CD4-positive, alpha-beta T cell (primary cell): Measurements from ENCODE around the gene TBRG1. TPM values are rescaled to one million over a fixed set of nuclear protein-coding genes. Genes with fewer than 3 reads are reported as not detected.
"Not testable (repeated sequence)": the region's sequence is repeated elsewhere in the genome, so short reads cannot be mapped to it uniquely, and the experiment has no call there.

Source experiments
- ATAC-seq: fragments of 200-7000 bp; cut with Tn5 transposase; one replicate; pipeline ENCODE4 v1.10.0; 2022; ENCODE audit warnings: mild to moderate bottlenecking; ENCODE audit not compliant: poor library complexity
- CTCF ChIA-PET: fragments of 350-600 bp; sonication (Branson Sonifier 250); formaldehyde crosslinking; loops from one replicate; lab custom pipeline; 2021; ENCODE audit warnings: antibody characterized with exemption, inconsistent platforms; lab: Charles Lee
- POLR2A ChIA-PET: fragments of 350-600 bp; sonication (Branson Sonifier 250); formaldehyde crosslinking; loops from one replicate; lab custom pipeline; 2021; ENCODE audit warnings: antibody characterized with exemption, inconsistent platforms; lab: Charles Lee
- DNase-seq, 14 experiments: peaks; one replicate each; pipeline ENCODE4 v3.0.0-alpha.2; 2013 to 2020; ENCODE audit warnings: mixed read lengths in 2 of 14
- H3K27ac ChIP-seq, 2 donors: one replicate each; pipeline versions ENCODE4 v1.5.1 to v1.7.0; 2013; ENCODE audit warnings: low read length in 2 of 2, low read depth in 1 of 2, mild to moderate bottlenecking in 1 of 2
- H3K27me3 ChIP-seq, 2 experiments: 1 replicate in 1 of 2; 2 replicates in 1 of 2; pipeline versions ENCODE4 v1.6.1 to v1.7.0; 2013; ENCODE audit warnings: low read length in 2 of 2, control low read depth in 1 of 2, mild to moderate bottlenecking in 1 of 2, moderate library complexity in 1 of 2; ENCODE audit not compliant: insufficient read depth in 2 of 2, control insufficient read depth in 1 of 2
- H3K36me3 ChIP-seq: one replicate; pipeline ENCODE4 v1.6.1; 2013; ENCODE audit warnings: low read length, control low read depth; ENCODE audit not compliant: insufficient read depth
- H3K4me1 ChIP-seq: one replicate; pipeline ENCODE4 v1.6.1; 2013; ENCODE audit warnings: low read length, control low read depth; ENCODE audit not compliant: insufficient read depth
- H3K4me3 ChIP-seq: one replicate; pipeline ENCODE4 v1.5.1; 2013; ENCODE audit warnings: mild to moderate bottlenecking, low read length, moderate library complexity
- H3K9me3 ChIP-seq, 2 experiments: 1 replicate in 1 of 2; 2 replicates in 1 of 2; pipeline versions ENCODE4 v1.6.1 to v1.7.0; 2013; ENCODE audit warnings: low read length in 2 of 2, mild to moderate bottlenecking in 2 of 2, control low read depth in 1 of 2, moderate library complexity in 1 of 2; ENCODE audit not compliant: control insufficient read depth in 1 of 2, insufficient read depth in 1 of 2
- H3K27ac Mint-ChIP-seq: one replicate; pipeline ENCODE4 v1.8.0; 2020; ENCODE audit warnings: mixed read lengths
- H3K27me3 Mint-ChIP-seq: one replicate; pipeline ENCODE4 v1.8.0; 2021; ENCODE audit warnings: mixed read lengths
- H3K36me3 Mint-ChIP-seq: one replicate; pipeline ENCODE4 v1.8.0; 2021; ENCODE audit warnings: low read depth, mixed read lengths
- H3K4me1 Mint-ChIP-seq: one replicate; pipeline ENCODE4 v1.8.0; 2021; ENCODE audit warnings: low read depth, mixed read lengths
- H3K4me3 Mint-ChIP-seq: one replicate; pipeline ENCODE4 v1.8.0; 2020; ENCODE audit warnings: mild to moderate bottlenecking, mixed read lengths
- H3K9me3 Mint-ChIP-seq: one replicate; pipeline ENCODE4 v1.8.0; 2020; ENCODE audit warnings: mixed read lengths
- CTCF ChIP-seq: fragments of 200-600 bp; IDR thresholded peaks from one replicate; pipeline ENCODE4 v1.8.0; 2022; ENCODE audit warnings: antibody characterized with exemption, mild to moderate bottlenecking
- intact Hi-C, 2 experiments: fragments of 100-400 bp; cut with DNase I in 1 of 2; cut with micrococcal nuclease in 1 of 2; formaldehyde crosslinking; loops; one replicate each; pipeline versions ENCODE4 v1.15.1 to v1.9.0; 2023 to 2025; cut with DNase I, micrococcal nuclease
- total RNA-seq, 174 experiments: library from RNA in 2 of 174; stranded (reverse) in 2 of 174; gene quantifications; one replicate each; pipeline ENCODE4 v1.2.3 and lab custom pipeline; 2021 to 2026

The TBRG1 gene
- total RNA-seq, 2 experiments from 2014 or later, result 62.4 to 65.9 TPM

DNA sequence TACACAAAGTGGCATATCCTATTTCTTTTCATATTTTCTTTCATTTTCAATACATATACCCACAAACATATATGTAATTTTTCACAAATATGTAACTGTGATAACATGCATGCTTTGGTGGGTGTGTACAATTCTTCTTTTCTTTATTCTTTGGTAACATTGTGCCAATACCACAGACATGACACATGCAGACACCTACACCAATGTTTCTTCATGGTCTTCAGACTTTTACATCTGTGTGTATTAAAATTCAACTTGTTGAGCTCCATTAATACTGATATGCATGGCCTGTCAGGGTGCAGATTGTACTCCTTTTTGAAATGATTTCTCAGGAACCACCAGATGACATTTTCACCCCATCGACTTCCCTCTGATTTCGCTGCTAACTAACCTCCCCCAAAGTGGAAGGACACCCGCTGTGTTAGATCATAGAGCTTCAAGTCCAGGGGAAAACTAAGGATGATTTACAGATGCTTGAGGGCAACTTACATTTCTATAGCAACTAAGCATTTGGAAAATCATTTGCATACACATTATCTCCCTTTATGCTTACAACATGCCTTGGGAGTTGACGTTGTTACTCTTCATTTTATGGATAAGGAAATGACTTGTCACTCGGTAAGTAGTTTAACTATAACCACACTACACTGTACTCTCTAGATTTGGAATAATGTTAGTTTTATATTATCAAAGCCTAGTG is 21.9 kb upstream of the TBRG1 start:
- intact Hi-C loops, result no loop called here
- peaks cover 48% of the 10 kb centered on the region for H3K27me3 Mint-ChIP-seq
- H3K27ac ChIP-seq, result no peak overlapping the region
- no peak for TF ChIP-seq CTCF
- H3K9me3 ChIP-seq, result no peaks in the 10 kb centered on the region
- no peak for ATAC-seq
- peaks cover 9 to 10% of the 10 kb centered on the region in 2 experiments for H3K27me3 ChIP-seq
- no peaks in the 10 kb centered on the region for H3K4me1 Mint-ChIP-seq
- H3K4me3 ChIP-seq, result no peak overlapping the region
- H3K36me3 Mint-ChIP-seq, result no peaks in the 10 kb centered on the region
- H3K9me3 Mint-ChIP-seq, result no peaks in the 10 kb centered on the region
- H3K4me1 ChIP-seq, result no peaks in the 10 kb centered on the region
- no peak for DNase-seq
- POLR2A ChIA-PET, result no interaction called here
- H3K27ac Mint-ChIP-seq, result no peak overlapping the region
- CTCF ChIA-PET, result no interaction called here
- H3K4me3 Mint-ChIP-seq, result no peak overlapping the region
- no peaks in the 10 kb centered on the region for H3K36me3 ChIP-seq

DNA sequence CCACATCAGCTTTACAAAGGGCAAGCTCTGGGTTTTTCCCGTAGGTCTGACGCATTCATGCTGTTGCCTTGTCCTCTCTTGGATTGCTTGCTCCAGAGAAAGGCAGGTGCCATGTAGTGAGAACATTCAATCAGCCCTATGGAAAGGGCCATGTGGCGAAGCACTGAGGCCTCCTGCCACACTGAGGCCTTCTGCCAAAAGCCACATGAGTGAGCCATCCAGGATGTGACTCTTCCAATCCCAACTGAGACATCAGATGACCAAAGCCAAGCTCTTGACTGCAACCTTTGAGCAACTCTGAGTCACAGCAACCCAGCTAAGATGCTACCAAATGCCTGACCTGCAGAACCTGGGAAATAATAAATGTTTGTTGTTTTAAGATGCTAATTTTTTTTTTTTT is 20.5 kb upstream of the TBRG1 start:
- Mint-ChIP-seq H3K27me3 (peaks cover 34% of the 10 kb centered on the region), H3K4me3 (no peak overlapping the region), H3K9me3 (no peaks in the 10 kb centered on the region), H3K4me1 (no peaks in the 10 kb centered on the region), H3K27ac (no peak overlapping the region), H3K36me3 (no peaks in the 10 kb centered on the region)
- CTCF ChIA-PET, result no interaction called here
- Histone ChIP-seq H3K36me3 (no peaks in the 10 kb centered on the region), H3K27me3 (peaks cover 4 to 5% of the 10 kb centered on the region in 2 experiments), H3K27ac (no peak overlapping the region), H3K4me1 (no peaks in the 10 kb centered on the region), H3K4me3 (no peak overlapping the region), H3K9me3 (no peaks in the 10 kb centered on the region)
- intact Hi-C loops, result no loop called here
- POLR2A ChIA-PET, result no interaction called here
- ATAC-seq, result no peak
- no peak for DNase-seq
- no peak for TF ChIP-seq CTCF

GRCh38 chr11:124602723-124603122 is 19.9 kb upstream of the TBRG1 start:
- H3K27me3 ChIP-seq, H3K4me3 ChIP-seq, CTCF ChIA-PET, H3K4me3 Mint-ChIP-seq, H3K27ac Mint-ChIP-seq, DNase-seq, H3K4me1 ChIP-seq, H3K9me3 ChIP-seq, H3K9me3 Mint-ChIP-seq, H3K27ac ChIP-seq, H3K36me3 Mint-ChIP-seq, H3K4me1 Mint-ChIP-seq, POLR2A ChIA-PET, intact Hi-C loops, ATAC-seq, H3K36me3 ChIP-seq: not testable (repeated sequence)
- H3K27me3 Mint-ChIP-seq, result peaks cover 29% of the 10 kb centered on the region

- CTCF ChIA-PET, result interaction anchor here (0.9 kb wide), 1 partner anchor 19 kb away, joined by 3 read pairs; no protein-coding TSS in a partner anchor
- H3K4me1 Mint-ChIP-seq, result no peaks in the 10 kb centered on the region
- H3K9me3 Mint-ChIP-seq, result no peaks in the 10 kb centered on the region
Measured at GRCh38 chr11:124605719-124606118, 16.9 kb upstream of the TBRG1 start.

More at GRCh38 chr11:124605719-124606118, 16.9 kb upstream of the TBRG1 start:
- Histone ChIP-seq H3K4me3 (no peak overlapping the region), H3K27me3 (peaks cover 0 to 5% of the 10 kb centered on the region in 2 experiments), H3K36me3 (no peaks in the 10 kb centered on the region), H3K27ac (no peak overlapping the region), H3K9me3 (no peaks in the 10 kb centered on the region), H3K4me1 (no peaks in the 10 kb centered on the region)
- Mint-ChIP-seq H3K27ac (no peak overlapping the region), H3K4me3 (no peak overlapping the region), H3K36me3 (no peaks in the 10 kb centered on the region), H3K27me3 (peaks cover 16% of the 10 kb centered on the region)
- TF ChIP-seq CTCF, result no peak
- POLR2A ChIA-PET, result no interaction called here
- ATAC-seq (no peak), DNase-seq (peak in 3 of 14 experiments; percentile 5 to 42 (median 40))
- intact Hi-C loops, result no loop called here
